ENCODE measurements around the gene SMOC2. TPM values are rescaled to one million over a fixed set of nuclear protein-coding genes. Genes with fewer than 3 reads are reported as not detected.

Gene SMOC2
- total RNA-seq, 1 experiment from 2014 or later: 0.42 TPM

DNA sequence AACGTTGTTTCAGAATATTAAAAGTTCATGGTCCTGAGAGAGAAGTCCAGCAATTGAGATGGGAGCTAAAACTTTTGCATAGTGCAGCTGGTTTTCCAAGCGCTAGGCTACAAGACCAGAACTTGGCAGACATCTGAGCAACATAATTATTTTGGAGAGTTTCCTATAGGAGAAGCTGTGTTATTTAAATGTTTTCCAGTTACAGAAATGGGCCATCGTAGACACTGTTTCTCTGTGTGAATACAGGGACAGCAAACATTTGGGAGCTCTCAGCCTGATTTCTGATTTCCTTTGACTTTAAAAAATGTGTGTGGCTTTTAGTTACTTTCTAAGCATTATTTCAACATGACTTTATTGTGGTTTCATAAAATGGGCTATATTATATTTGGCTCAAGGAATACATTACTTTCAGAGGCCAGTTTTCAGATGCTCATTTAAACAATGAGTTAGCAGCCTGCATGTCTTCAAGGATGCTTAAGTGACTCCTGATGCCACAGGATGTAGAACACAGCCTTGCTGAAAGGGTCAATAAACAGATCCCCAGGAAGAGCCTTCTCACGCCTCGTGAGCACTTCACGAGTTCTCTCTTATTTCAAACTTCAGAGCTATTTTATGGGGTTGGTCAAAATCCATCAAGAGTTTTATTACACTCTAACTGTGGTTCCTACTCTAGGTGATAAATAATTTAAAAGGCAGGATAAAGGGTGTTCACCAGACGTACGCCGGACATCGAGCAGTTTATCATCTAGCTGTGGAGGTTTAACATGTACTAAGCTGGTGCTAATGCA lies 193.8 kb downstream of the SMOC2 start:
- Histone ChIP-seq H4K20me1 (ENCODE audit: insufficient read depth) (no peaks in the 10 kb centered on the region), H3K27ac (ENCODE audit: low read depth, low read length) (no peak overlapping the region), H3K4me3 (replicated peaks in 1 of 2; ENCODE audit: low read depth in 1 of 2, low read length in 2 of 2) (no peak overlapping the region), H3K4me1 (ENCODE audit: control insufficient read depth in 1 of 2, insufficient read depth in 2 of 2, low read length in 2 of 2) (peaks cover 15 to 25% of the 10 kb centered on the region in 2 experiments; a peak in 3 of 4 replicates), H3K9ac (ENCODE audit: low read length) (no peak overlapping the region), H3K79me2 (ENCODE audit: insufficient read depth, low read length) (no peaks in the 10 kb centered on the region), H3K4me2 (ENCODE audit: low read length) (no peak overlapping the region), H3K27me3 (ENCODE audit: insufficient read depth, low read length) (no peaks in the 10 kb centered on the region), H3K36me3 (ENCODE audit: control insufficient read depth in 1 of 2, insufficient read depth in 2 of 2, low read length in 2 of 2) (no peaks in the 10 kb centered on the region), H2AFZ (ENCODE audit: low read depth, low read length, poor library complexity, severe bottlenecking) (no peak overlapping the region), H3K9me3 (ENCODE audit: control insufficient read depth in 1 of 2, insufficient read depth in 1 of 2, low read depth in 1 of 2, low read length in 2 of 2) (0 out of 4 replicates have a peak, but pooled peaks cover 0 to 3% of the 10 kb centered on the region in 2 experiments), H3K9me2 (ENCODE audit: insufficient read depth) (no peaks in the 10 kb centered on the region)
- ChIA-PET RAD21 (ENCODE audit: low non-redundant PET in 1 of 2, low total read pairs in 2 of 2, uncharacterized antibody in 2 of 2, unreplicated experiment in 2 of 2) (no interaction called here), POLR2A (no interaction called here), CTCF (no interaction called here)
- intact Hi-C loops (cut with micrococcal nuclease): no loop called here
- ATAC-seq (no peak), DNase-seq (ENCODE audit: low read depth, low spot score) (no peak)
- TF ChIP-seq ELF1 (IDR thresholded peaks at IDR 0.05; ENCODE audit: borderline replicate concordance, low read depth): no peak
- no peak for TF ChIP-seq RAD21 (IDR thresholded peaks at IDR 0.05; ENCODE audit: low read depth)
- TF ChIP-seq POLR2A (IDR thresholded peaks at IDR 0.05; ENCODE audit: borderline replicate concordance, extremely low read depth, insufficient read depth, insufficient read length): no peak
- TF ChIP-seq JUND (IDR thresholded peaks at IDR 0.05): no peak
- TF ChIP-seq CEBPB (IDR thresholded peaks at IDR 0.05; ENCODE audit: low read depth): no peak
- TF ChIP-seq CTCF (IDR thresholded peaks at IDR 0.05 in 2 of 3, conservative IDR thresholded peaks at IDR 0.05 in 1 of 3; ENCODE audit: borderline replicate concordance in 1 of 3, insufficient read depth in 1 of 3, low read depth in 2 of 3, low read length in 2 of 3): no peak
- TF ChIP-seq POLR2AphosphoS5 (IDR thresholded peaks at IDR 0.05; ENCODE audit: low read depth, low read length): no peak
- BruUV-seq (replicated peaks): no TSS peak
